HG02678 (cell line): ENCODE data around the gene DCTN3.
"Not testable (repeated sequence)": the region's sequence is repeated elsewhere in the genome, so short reads cannot be mapped to it uniquely, and the experiment has no call there.

ENCODE experiments used
- ATAC-seq: cut with Tn5 transposase; IDR thresholded peaks from one replicate; pipeline ENCODE4 v1.9.1; 2021; ENCODE audit warnings: mild to moderate bottlenecking, moderate library complexity; ENCODE audit not compliant: unreplicated experiment

The DCTN3 gene

DNA sequence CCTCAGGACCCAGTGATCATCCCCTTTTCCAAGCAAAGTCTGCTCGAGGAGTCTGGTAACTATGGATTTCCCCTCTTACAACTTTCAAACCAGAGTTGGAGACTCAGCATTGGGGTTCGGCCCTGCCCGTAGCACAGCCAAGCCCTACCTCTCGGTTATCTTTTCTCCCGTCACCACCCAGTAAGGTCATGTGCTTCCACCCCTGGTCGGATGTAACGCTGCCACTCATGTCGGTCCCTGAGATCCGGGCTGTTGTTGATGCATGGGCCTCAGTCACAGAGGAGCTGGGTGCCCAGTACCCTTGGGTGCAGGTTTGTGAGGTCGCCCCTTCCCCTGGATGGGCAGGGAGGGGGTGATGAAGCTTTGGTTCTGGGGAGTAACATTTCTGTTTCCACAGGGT lies 27.4 kb upstream of the DCTN3 start:
- ATAC-seq: no peak

DNA sequence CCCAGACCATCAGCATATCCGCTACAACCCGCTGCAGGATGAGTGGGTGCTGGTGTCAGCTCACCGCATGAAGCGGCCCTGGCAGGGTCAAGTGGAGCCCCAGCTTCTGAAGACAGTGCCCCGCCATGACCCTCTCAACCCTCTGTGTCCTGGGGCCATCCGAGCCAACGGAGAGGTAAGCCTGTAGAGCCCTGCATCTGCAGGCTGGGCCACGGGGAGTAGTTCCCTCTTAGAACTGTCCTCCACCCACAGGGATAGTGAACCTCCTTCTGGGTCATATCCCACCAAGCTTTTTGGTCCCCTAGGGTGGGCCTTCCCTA lies 26.7 kb upstream of the DCTN3 start:
- ATAC-seq: no peak

DNA sequence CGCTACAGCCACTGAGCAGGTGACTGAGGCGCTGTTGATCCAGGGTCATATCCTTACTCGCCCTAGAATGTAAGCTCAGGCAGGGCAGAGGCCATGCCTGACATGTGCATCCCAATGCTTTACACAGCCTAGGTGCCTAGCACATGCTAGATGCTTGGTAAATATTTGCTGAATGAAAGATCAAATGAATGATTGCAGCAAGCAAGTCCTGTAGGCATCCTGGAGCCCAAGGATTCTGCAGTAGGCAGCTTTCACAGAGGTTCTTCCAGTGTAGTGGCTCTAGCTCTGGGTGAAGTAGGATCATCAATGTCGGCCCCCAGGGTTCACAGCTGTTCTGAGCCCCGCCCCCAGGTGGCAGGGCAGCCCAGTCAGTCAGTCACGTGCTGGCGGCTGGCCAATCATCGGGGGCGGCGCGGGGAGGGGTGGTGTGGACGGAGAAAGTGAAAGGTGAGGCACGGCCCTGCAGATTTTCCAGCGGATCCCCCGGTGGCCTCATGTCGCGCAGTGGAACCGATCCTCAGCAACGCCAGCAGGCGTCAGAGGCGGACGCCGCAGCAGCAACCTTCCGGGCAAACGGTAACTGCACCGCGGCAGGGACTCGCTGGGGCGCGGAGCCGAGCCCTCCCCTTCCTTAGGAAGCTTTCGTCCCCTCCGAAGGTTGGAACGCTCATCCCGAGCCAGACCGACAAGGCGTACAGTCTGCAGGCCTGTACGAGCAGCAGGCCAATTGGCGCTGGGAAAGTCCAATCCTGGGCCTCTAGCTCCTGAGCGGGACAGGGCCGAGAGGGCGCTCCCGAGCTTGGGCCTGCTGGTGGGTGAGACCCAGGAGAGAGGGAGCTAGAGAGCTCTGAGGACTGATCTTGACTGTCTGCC lies 26.2 kb upstream of the DCTN3 start, which contains the start of gene GALT:
TSS of gene GALT (plus strand) at position 465 of the 873 bp plus-strand sequence. CDS start at position 495, 30 bp downstream.
- peak; percentile 92 for ATAC-seq

DNA sequence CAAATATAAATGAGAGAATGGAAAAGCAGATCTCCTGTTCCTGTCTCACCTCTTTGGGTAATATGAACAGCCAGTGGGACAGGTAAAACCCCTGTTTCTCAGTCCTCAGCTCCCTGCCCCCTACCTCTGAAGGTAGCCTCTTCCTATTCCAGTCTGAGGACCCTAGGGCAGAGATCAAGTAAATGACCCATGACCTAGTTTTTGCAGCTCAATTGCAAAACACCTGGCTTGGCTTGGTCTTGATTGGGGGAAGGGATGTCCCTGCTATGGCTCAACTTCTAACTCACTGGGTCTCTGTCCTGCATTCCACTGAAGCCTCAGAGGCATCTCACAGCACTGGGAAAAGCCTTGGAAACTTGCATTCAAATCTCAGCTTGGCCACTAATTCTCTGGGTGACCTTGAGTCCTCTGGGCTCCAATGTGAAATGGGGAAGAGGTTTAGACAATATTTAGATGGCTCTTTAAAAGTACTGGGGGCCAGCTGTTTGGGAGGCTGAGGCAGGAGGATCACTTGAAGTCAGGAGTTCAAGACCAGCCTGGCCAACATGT lies 24.5 kb upstream of the DCTN3 start:
- ATAC-seq: no peak

DNA sequence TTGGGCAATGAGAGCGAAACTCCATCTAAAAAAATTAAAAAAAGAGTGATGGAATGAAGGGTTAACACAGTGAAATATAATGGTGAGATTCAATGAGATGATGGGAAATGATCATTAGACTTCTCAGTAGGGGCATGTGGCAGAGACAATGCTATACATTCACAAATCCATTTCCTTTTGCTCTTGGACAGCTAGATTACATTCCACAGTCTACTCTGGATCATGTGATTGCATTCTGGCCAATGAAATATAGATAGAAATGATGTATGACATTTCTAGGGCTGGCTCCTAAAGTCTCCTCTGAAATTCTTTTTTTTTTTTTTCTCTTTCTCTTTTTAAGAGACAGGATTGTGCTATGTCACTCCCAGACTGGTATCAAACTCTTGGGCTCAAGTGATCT lies 22.4 kb upstream of the DCTN3 start:
- no peak for ATAC-seq

DNA sequence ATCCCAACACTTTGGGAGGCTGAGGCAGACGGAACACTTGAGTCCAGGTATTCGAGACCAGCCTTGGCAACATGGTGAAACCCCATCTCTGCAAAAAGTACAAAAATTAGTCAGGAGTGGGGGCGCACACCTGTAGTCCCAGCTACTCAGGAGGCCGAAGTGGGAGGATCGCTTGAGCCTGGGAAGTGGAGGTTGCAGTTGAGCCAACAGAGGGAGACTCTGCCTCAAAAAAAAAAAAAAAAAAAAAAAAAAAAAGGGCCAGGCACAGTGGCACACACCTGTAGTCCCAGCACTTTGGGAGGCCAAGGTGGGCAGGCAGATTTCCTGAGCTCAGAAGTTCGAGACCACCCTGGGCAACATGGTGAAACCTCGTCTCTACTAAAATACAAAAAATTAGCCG lies 19.0 kb upstream of the DCTN3 start:
- not testable (repeated sequence) for ATAC-seq

DNA sequence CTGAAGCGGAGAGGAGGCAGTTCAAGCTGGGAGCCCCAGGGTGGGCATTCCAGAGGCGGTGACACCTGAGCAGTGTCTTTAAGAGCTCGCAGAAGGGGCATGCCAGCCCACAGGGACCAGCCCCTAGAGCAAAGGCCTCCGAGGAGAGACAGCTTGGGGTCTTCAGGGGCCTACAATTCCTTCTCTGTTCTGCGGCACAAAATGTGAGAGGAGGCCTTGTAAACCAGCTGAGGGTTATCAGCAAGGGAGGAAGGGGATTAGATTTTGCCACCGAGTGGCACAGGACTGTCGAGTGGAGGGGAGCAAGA lies 17.8 kb upstream of the DCTN3 start:
- ATAC-seq: no peak

- peak; percentile 90 for ATAC-seq
Observed at GRCh38 chr9:34637356-34638137, 17.3 kb upstream of the DCTN3 start, which contains the start of gene SIGMAR1. SIGMAR1 (minus strand) TSS chr9:34637787; CDS start chr9:34637697, 90 bp downstream.

DNA sequence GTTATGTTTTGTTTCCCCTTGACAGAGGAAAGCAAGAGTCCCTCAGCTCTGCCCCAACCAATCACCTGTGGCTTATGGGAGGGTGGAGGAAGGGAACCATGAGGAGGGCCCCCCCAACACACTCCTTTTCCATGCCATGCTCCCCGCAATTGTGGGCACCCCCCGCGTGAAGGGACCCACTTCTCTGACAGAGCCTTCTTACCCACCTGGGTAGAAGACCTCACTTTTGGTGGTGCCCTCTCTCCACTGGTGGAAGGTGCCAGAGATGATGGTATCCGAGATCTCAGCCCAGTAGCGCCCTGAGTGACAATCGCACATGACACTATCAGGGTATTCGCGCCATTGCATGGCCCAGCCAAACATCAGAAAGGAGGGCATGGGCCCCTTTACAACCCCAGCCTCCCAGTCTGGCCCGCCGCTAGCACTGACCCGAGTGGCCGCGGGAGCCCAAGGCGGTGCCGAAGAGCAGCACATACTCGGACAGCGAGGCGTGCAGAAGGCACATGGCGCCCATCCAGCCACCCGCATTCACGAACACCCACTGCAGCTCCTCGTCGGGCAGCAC lies 16.6 kb upstream of the DCTN3 start:
- ATAC-seq: no peak

DNA sequence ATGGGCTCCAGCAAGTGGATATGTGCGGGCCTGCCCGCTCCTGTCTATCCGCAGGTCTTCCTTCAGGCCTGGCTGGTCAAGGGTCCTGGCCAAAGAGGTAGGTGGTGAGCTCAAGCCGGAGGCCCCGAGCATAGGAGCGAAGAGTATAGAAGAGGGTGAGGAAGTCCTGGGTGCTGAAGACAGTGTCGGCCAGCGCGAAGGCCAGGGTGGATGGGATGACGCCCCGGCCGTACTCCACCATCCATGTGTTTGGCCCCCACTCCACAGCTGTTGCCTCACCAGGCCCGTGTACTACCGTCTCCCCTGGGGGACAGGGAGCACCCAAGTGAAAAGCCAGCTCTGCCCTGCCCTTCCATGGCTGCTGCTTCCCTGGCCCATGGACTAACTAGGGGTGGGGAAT lies 15.3 kb upstream of the DCTN3 start:
- ATAC-seq: no peak

GRCh38 chr9:34634551-34635248 lies 14.4 kb upstream of the DCTN3 start:
- ATAC-seq: no peak

DNA sequence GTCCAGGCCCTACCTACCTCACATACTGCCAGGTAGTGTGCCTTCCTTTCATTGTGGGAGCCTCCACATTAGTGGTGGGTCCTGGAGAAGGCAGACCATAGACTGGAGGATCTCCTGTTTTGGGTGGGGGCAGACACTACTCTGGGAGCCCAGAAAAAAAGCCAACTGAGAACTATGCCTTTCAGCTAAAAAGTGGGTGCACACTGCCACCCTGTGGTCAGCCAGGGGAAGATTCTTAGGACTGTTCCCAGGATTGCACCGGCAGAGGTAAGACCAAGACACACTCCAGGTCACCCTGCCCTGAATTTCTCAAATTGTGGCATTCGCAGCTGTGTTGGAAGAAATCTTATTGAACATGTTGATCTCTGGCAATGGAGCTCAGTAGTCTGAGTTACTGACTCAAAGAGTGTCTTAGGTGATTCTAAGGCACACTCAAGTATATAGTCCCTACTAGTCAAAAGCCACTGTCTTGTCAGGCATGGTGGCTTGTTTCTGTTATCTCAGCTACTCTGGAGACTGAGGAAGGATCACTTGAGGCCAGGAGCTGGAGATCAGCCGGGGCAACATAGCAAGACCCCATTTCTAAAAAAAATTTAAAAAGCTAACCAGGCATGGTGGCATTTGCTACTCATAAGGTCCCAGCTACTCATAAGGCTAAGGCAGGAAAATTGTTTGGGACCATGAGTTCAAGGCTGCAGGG lies 13.7 kb upstream of the DCTN3 start:
- ATAC-seq: no peak

DNA sequence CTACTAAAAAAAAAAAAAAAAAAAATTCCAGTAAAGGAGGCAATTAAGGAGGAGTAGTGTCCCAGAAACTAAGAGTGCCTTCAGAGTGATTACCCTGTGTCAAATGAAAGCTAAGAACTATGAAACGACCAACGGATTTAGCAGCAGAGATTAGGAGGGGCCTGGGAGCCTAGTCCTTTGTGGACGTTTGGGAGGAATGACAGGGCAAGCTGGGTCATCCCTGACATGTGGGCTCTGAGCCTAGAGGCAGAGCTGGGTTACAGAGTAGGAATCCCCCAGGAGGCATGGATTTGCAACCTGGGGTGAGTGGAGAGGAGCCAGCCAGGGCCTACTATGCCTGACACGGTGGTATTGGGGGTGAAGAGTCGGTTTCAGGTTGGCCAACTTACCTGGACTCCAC lies 12.9 kb upstream of the DCTN3 start:
- no peak for ATAC-seq

GRCh38 chr9:34630402-34631154 lies 10.3 kb upstream of the DCTN3 start:
- ATAC-seq: no peak

GRCh38 chr9:34629491-34629808 lies 9.2 kb upstream of the DCTN3 start:
- no peak for ATAC-seq

DNA sequence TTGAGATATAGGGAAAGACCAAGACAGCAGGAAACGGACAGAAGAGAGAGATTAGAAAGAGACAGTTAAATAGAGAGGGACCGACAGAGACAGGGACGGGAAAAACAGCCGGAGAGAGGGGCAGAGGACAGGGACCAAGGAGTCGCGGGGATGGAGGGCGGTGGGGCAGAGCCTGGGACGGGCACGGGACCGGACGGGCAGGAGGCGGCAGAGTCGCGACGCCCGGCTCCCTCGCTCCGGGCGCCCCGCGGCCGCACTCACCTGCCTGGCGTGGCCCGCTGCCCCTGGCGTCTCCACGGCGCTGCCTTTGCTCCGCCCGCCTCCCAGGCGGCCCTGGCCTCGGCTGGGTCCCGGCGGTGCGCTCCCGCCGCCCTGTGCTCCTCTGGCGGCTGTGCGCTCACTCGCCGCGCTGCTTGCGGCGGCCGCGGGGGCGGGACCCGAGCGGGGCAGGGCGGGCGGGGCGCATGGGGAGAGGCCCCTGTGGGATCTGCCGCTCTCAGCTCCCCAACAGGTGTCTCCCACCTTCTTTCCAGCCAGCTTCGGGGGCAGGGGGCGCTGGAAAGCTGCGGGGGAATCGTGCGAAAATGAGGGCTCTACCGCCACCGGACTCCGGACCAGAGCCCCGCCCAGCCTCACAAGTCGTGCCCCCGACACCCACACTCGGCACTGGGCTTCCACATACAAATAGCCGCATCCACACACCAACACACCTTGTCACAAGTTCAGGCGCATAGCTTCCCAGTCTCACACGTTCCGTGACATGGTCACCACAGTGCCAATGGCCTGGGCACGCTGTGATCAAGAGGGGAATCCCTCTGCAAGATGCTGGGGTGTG lies 8.6 kb upstream of the DCTN3 start, which contains the start of gene ARID3C:
TSS of gene ARID3C (minus strand) at position 411 of the 835 bp plus-strand sequence. CDS start 1,052 bp downstream, outside the sequence.
- no peak for ATAC-seq

DNA sequence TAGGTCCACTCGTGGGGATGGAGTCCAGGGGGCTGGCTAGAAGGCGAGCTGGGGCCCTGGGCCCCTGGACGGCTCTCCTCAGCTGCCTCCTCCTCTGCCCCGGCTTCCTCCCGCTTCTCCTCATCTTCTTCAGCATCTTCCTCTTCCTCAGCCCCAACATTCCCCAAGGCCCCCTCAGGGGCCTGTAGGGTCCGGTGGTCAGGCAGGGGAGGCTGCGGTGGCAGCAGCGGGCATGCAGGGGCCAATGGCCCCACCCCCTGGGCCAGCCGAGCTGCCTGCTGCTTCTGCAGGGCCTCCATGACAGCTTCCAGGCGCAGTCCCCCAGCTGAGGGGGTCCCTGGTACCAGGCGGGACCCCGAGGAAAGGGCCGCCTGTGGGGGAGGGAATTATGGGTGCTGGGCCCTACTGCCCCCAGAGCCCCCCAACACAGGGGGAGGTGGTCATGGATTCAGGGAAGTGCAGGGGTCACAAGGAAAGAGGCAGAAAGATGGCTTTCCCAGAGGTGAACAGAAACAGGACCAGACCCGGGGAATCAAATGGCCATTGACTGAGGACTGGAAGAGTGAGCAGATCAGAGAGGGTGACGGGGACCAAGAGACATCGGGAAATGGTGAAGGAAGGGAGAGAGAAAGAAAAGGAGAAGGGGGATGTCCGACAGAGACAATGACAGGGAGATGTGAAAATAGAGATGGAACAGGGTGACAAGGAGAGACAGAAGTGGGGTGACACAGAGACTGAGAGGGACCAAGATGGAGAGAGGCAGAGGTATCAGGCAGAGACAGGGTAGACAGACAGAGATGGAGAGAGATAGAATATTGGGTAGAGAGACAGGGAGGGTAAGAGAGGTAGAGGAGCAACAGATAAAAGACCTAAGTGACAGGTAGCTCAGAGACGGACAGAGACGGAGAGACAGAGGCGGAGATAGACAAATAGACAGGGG lies 7.7 kb upstream of the DCTN3 start:
- ATAC-seq: no peak

GRCh38 chr9:34625186-34625486 lies 4.8 kb upstream of the DCTN3 start:
- ATAC-seq: no peak
